Measurements from ENCODE around the gene RNF26.

RNF26 gene

GRCh38 chr11:119361941-119362725 is 27.8 kb downstream of the RNF26 start:
- TF ChIP-seq ZBTB7A (IDR thresholded peaks at IDR 0.05; ENCODE audit: low read depth) (no peak), TCF12 (IDR thresholded peaks at IDR 0.05; ENCODE audit: low read depth) (no peak), EGR1 (IDR thresholded peaks at IDR 0.05) (no peak), EP300 (IDR thresholded peaks at IDR 0.05; ENCODE audit: borderline replicate concordance) (no peak), MAX (IDR thresholded peaks at IDR 0.05) (no peak), CREB1 (IDR thresholded peaks at IDR 0.05; ENCODE audit: low read depth) (no peak), TAF1 (IDR thresholded peaks at IDR 0.05; ENCODE audit: low read depth) (no peak), RAD21 (IDR thresholded peaks at IDR 0.05; ENCODE audit: low read depth) (no peak), YY1 (IDR thresholded peaks at IDR 0.05; ENCODE audit: low read depth) (no peak), CEBPB (IDR thresholded peaks at IDR 0.05) (no peak)
- TF ChIP-seq, protein P1, sequence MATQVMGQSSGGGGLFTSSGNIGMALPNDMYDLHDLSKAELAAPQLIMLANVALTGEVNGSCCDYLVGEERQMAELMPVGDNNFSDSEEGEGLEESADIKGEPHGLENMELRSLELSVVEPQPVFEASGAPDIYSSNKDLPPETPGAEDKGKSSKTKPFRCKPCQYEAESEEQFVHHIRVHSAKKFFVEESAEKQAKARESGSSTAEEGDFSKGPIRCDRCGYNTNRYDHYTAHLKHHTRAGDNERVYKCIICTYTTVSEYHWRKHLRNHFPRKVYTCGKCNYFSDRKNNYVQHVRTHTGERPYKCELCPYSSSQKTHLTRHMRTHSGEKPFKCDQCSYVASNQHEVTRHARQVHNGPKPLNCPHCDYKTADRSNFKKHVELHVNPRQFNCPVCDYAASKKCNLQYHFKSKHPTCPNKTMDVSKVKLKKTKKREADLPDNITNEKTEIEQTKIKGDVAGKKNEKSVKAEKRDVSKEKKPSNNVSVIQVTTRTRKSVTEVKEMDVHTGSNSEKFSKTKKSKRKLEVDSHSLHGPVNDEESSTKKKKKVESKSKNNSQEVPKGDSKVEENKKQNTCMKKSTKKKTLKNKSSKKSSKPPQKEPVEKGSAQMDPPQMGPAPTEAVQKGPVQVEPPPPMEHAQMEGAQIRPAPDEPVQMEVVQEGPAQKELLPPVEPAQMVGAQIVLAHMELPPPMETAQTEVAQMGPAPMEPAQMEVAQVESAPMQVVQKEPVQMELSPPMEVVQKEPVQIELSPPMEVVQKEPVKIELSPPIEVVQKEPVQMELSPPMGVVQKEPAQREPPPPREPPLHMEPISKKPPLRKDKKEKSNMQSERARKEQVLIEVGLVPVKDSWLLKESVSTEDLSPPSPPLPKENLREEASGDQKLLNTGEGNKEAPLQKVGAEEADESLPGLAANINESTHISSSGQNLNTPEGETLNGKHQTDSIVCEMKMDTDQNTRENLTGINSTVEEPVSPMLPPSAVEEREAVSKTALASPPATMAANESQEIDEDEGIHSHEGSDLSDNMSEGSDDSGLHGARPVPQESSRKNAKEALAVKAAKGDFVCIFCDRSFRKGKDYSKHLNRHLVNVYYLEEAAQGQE (IDR thresholded peaks at IDR 0.05; ENCODE audit: low read depth) = no peak

DNA sequence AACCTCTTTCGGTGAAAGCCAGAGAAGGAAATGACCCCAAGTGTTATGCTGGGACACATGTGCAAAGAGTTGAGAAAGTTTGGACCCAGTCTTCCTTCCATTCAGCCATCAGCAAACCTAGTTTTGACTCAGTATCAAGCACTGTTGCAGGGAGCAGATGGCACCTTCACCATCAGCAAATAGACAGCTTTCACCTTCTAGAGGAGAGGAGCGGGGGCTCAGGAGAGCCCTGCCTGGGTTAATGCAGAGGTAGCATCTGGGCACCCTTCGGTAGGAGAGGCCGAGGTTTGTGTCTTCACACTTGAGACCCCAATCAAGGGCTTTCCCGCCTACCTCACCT is 28.4 kb downstream of the RNF26 start:
- TF ChIP-seq ZBTB7A (IDR thresholded peaks at IDR 0.05; ENCODE audit: low read depth) (no peak), CEBPB (IDR thresholded peaks at IDR 0.05) (no peak), TEAD4 (IDR thresholded peaks at IDR 0.05) (no peak), TAF1 (IDR thresholded peaks at IDR 0.05; ENCODE audit: low read depth) (no peak), EP300 (IDR thresholded peaks at IDR 0.05; ENCODE audit: borderline replicate concordance) (no peak), YY1 (IDR thresholded peaks at IDR 0.05; ENCODE audit: low read depth) (no peak), EGR1 (IDR thresholded peaks at IDR 0.05) (no peak), MAX (IDR thresholded peaks at IDR 0.05) (no peak), CREB1 (IDR thresholded peaks at IDR 0.05; ENCODE audit: low read depth) (no peak)
- TF ChIP-seq, protein P1 (IDR thresholded peaks at IDR 0.05; ENCODE audit: low read depth) = no peak

GRCh38 chr11:119363081-119363850 is 28.9 kb downstream of the RNF26 start:
- TF ChIP-seq EGR1 (IDR thresholded peaks at IDR 0.05) (no peak), YY1 (IDR thresholded peaks at IDR 0.05; ENCODE audit: low read depth) (no peak), TEAD4 (IDR thresholded peaks at IDR 0.05) (no peak), USF1 (IDR thresholded peaks at IDR 0.05) (no peak)

DNA sequence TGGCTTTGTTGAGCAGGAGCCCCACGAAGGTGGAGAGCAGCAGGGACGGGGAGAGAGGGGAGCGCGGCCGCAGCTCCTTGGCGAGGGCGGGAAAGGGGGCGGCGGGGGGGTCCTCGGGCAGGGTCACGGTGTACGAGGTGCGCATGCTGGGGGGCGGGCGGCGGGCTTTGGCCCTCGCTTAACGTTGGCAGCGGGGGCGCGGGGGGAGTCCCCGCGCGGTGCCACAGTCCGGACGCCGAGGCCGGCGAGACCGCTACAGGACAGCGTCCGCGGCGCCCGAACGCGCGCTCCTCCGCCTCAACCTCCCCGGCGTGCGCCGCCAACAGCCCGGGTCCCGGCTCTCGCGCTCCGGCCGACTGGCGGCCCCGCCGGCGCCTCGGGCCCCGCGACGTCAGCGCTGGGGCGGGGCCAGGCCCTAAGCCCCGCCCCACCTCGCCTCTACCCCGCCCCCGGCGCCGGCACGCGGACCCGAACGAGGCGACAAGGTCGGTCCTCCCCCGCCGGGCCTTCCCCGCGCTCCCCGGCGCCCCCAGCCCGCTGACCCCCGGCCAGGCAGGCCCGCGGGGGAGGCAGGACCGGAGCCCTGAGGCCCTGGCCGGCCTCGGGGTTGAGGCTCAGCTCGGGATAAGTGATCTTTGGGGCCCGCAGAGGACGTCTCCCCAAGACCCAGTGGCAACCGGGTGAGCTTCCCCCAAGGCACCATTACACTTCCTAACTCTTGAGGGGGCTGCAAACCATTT is 29.7 kb downstream of the RNF26 start:
- TF ChIP-seq MAX (IDR thresholded peaks at IDR 0.05) (peak; percentile 87), YY1 (IDR thresholded peaks at IDR 0.05; ENCODE audit: low read depth) (no peak)

- TF ChIP-seq RAD21 (IDR thresholded peaks at IDR 0.05; ENCODE audit: low read depth) (no peak), CREB1 (IDR thresholded peaks at IDR 0.05; ENCODE audit: low read depth) (no peak), MAX (IDR thresholded peaks at IDR 0.05) (no peak), ZBTB7A (IDR thresholded peaks at IDR 0.05; ENCODE audit: low read depth) (no peak), EGR1 (IDR thresholded peaks at IDR 0.05) (no peak), YY1 (IDR thresholded peaks at IDR 0.05; ENCODE audit: low read depth) (no peak), USF1 (IDR thresholded peaks at IDR 0.05) (no peak), EP300 (IDR thresholded peaks at IDR 0.05; ENCODE audit: borderline replicate concordance) (no peak)
These were observed 30.8 kb downstream of the RNF26 start for GRCh38 chr11:119365071-119365591.

Data from Ishikawa (cell line).